ENCODE results near the gene C5orf15. TPM values are rescaled to one million over a fixed set of nuclear protein-coding genes. Genes with fewer than 3 reads are reported as not detected.

The C5orf15 gene
- polyA plus RNA-seq (2012; rRNA removed) = 81.0 and 106 TPM in 2 replicates
- polyA plus RNA-seq (2012; cell fraction: cytosol; rRNA removed) = 99.4 and 101 TPM in 2 replicates
- polyA plus RNA-seq (2012; cell fraction: nucleus; rRNA removed) = 17.5 and 54.9 TPM in 2 replicates

DNA sequence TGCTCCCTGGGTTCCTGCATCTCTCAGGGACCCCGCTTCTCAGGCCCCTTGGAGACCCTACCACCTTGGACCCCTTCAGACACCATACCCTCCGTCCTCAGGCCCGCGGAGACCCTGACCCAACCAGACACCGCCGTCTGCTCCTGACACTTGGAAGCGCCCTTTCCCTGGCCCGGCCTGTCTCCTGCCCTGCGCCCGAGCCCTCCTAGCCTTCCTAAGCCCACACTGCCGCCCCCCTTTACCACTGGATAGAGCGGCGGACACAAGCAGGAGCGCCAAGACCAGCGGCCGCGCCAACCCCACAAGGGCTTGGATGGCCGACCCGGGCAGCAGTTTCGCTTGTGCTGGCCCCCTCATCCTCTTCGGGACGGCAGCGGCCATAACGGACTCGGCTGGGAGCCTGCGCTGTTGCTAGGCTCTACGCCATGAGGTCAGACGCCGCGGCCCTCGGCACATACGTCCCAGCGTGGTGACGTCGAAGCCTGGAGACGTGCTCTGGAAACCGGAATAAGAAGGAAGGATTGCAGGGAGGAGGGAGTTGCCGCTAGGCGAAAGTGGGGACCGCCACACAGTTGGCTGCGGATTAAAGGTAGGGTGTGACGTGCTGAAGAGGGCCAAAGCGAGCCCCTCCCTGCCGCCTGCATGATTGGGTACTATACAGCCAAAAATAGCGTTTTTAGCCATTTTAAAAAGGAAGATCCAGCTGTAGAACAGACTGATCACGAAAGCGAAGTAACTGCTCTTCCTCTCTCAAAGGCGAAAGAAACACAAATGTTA is at the start of gene C5orf15:
TSS of gene C5orf15 (minus strand) at position 422 of the 777 bp plus-strand sequence. CDS start at position 381, 41 bp downstream.
- peaks cover 8 to 13% of the 10 kb centered on the region in 2 experiments; a peak in 3 of 4 replicates for H3K4me1 ChIP-seq (ENCODE audit: control insufficient read depth in 1 of 2, insufficient read depth in 2 of 2, low read depth in 1 of 2, low read length in 1 of 2)
- peak within 1 kb of the TSS; percentile 97 for H3K9ac ChIP-seq
- H3K9me3 ChIP-seq = peaks cover 2% of the 10 kb centered on the region; the same call in 1 of the 2 replicates
- H3K4me2 ChIP-seq = peak within 1 kb of the TSS; percentile 85
- H3K27me3 ChIP-seq (ENCODE audit: insufficient read depth) = no peaks in the 10 kb centered on the region
- H3K36me3 ChIP-seq (replicated peaks in 1 of 2; ENCODE audit: control insufficient read depth in 1 of 2, insufficient read depth in 2 of 2, low read length in 1 of 2) = peaks cover 17 to 35% of the 10 kb centered on the region in 2 experiments
- POLR2A ChIA-PET = no interaction called here
- H3K27ac ChIP-seq (ENCODE audit: low read depth in 2 of 2, low read length in 1 of 2) = peak within 1 kb of the TSS; percentile 83 to 90
- peak; percentile 90 for DNase-seq
- CTCF ChIA-PET = interaction anchor here (1.4 to 3.8 kb wide), 3 partner anchors 12 to 547 kb away, joined by 5 to 27 read pairs (median 7); no protein-coding TSS in a partner anchor
- H3F3A ChIP-seq (replicated peaks; ENCODE audit: insufficient read depth) = peaks cover 33% of the 10 kb centered on the region
- WGBS (ENCODE audit: low lambda C conversion rate) = under 1% methylated on average over 23 of the region's 48 CpGs
- H3K9me2 ChIP-seq = no peaks in the 10 kb centered on the region
- no peaks in the 10 kb centered on the region for H4K20me1 ChIP-seq (ENCODE audit: insufficient read depth)
- peaks cover 57% of the 10 kb centered on the region for H3K79me2 ChIP-seq (ENCODE audit: insufficient read depth)
- peak within 1 kb of the TSS; percentile 81 to 97 for H3K4me3 ChIP-seq (ENCODE audit: low read depth in 2 of 2, low read length in 1 of 2)
- peak within 1 kb of the TSS; percentile 86 for H2AFZ ChIP-seq (ENCODE audit: low read depth)
- TF ChIP-seq GABPA (IDR thresholded peaks at IDR 0.05; ENCODE audit: low read depth) (peak; percentile 54; the same call in 1 of the 2 replicates), RFX5 (IDR thresholded peaks at IDR 0.05; ENCODE audit: low read length) (peak; percentile 63), RXRA (IDR thresholded peaks at IDR 0.05; ENCODE audit: borderline replicate concordance, low read depth) (no peak), RAD21 (IDR thresholded peaks at IDR 0.05; ENCODE audit: low read length) (no peak), EP300 (IDR thresholded peaks at IDR 0.05; ENCODE audit: borderline replicate concordance in 1 of 2, low read depth in 1 of 2, low read length in 1 of 2) (no peak), RCOR1 (IDR thresholded peaks at IDR 0.05; ENCODE audit: low read length) (peak; percentile 57; the same call in 1 of the 2 replicates), SIN3A (IDR thresholded peaks at IDR 0.05; ENCODE audit: borderline replicate concordance, low read depth, low read length) (peak; percentile 58; the same call in 1 of the 2 replicates), SMC3 (IDR thresholded peaks at IDR 0.05; ENCODE audit: low read depth, low read length) (no peak), ELF1 (IDR thresholded peaks at IDR 0.05) (peak; percentile 86), JUND (IDR thresholded peaks at IDR 0.05) (no peak; the same call in 1 of the 2 replicates), CHD2 (IDR thresholded peaks at IDR 0.05; ENCODE audit: low read length, partially characterized antibody) (peak; percentile 73), YY1 (IDR thresholded peaks at IDR 0.05; ENCODE audit: low read depth) (peak; percentile 93), NFIC (IDR thresholded peaks at IDR 0.05; ENCODE audit: borderline replicate concordance) (no peak), EZH2phosphoT487 (IDR thresholded peaks at IDR 0.05; ENCODE audit: borderline replicate concordance, low read depth) (no peak), TAF1 (IDR thresholded peaks at IDR 0.05; ENCODE audit: borderline replicate concordance, low read depth, low read length) (peak; percentile 85), TEAD4 (IDR thresholded peaks at IDR 0.05; ENCODE audit: borderline replicate concordance, insufficient read depth) (no peak)
- TF ChIP-seq, protein P1, sequence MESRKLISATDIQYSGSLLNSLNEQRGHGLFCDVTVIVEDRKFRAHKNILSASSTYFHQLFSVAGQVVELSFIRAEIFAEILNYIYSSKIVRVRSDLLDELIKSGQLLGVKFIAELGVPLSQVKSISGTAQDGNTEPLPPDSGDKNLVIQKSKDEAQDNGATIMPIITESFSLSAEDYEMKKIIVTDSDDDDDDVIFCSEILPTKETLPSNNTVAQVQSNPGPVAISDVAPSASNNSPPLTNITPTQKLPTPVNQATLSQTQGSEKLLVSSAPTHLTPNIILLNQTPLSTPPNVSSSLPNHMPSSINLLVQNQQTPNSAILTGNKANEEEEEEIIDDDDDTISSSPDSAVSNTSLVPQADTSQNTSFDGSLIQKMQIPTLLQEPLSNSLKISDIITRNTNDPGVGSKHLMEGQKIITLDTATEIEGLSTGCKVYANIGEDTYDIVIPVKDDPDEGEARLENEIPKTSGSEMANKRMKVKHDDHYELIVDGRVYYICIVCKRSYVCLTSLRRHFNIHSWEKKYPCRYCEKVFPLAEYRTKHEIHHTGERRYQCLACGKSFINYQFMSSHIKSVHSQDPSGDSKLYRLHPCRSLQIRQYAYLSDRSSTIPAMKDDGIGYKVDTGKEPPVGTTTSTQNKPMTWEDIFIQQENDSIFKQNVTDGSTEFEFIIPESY (IDR thresholded peaks at IDR 0.05; ENCODE audit: borderline replicate concordance, low read depth) = no peak
- TF ChIP-seq, protein P2, sequence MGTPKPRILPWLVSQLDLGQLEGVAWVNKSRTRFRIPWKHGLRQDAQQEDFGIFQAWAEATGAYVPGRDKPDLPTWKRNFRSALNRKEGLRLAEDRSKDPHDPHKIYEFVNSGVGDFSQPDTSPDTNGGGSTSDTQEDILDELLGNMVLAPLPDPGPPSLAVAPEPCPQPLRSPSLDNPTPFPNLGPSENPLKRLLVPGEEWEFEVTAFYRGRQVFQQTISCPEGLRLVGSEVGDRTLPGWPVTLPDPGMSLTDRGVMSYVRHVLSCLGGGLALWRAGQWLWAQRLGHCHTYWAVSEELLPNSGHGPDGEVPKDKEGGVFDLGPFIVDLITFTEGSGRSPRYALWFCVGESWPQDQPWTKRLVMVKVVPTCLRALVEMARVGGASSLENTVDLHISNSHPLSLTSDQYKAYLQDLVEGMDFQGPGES (IDR thresholded peaks at IDR 0.05; ENCODE audit: low read depth, low read length) = no peak
- TF ChIP-seq, protein P3, sequence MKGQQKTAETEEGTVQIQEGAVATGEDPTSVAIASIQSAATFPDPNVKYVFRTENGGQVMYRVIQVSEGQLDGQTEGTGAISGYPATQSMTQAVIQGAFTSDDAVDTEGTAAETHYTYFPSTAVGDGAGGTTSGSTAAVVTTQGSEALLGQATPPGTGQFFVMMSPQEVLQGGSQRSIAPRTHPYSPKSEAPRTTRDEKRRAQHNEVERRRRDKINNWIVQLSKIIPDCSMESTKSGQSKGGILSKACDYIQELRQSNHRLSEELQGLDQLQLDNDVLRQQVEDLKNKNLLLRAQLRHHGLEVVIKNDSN (IDR thresholded peaks at IDR 0.05; ENCODE audit: borderline replicate concordance, low read depth) = no peak
- TF ChIP-seq, protein P4, sequence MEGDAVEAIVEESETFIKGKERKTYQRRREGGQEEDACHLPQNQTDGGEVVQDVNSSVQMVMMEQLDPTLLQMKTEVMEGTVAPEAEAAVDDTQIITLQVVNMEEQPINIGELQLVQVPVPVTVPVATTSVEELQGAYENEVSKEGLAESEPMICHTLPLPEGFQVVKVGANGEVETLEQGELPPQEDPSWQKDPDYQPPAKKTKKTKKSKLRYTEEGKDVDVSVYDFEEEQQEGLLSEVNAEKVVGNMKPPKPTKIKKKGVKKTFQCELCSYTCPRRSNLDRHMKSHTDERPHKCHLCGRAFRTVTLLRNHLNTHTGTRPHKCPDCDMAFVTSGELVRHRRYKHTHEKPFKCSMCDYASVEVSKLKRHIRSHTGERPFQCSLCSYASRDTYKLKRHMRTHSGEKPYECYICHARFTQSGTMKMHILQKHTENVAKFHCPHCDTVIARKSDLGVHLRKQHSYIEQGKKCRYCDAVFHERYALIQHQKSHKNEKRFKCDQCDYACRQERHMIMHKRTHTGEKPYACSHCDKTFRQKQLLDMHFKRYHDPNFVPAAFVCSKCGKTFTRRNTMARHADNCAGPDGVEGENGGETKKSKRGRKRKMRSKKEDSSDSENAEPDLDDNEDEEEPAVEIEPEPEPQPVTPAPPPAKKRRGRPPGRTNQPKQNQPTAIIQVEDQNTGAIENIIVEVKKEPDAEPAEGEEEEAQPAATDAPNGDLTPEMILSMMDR (IDR thresholded peaks at IDR 0.05) = peak; percentile 14; the same call in 1 of the 2 replicates
- TF ChIP-seq, protein P5, sequence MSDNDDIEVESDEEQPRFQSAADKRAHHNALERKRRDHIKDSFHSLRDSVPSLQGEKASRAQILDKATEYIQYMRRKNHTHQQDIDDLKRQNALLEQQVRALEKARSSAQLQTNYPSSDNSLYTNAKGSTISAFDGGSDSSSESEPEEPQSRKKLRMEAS (IDR thresholded peaks at IDR 0.05; ENCODE audit: low read depth) = peak; percentile 1; the same call in 1 of the 2 replicates
- TF ChIP-seq, protein P6, sequence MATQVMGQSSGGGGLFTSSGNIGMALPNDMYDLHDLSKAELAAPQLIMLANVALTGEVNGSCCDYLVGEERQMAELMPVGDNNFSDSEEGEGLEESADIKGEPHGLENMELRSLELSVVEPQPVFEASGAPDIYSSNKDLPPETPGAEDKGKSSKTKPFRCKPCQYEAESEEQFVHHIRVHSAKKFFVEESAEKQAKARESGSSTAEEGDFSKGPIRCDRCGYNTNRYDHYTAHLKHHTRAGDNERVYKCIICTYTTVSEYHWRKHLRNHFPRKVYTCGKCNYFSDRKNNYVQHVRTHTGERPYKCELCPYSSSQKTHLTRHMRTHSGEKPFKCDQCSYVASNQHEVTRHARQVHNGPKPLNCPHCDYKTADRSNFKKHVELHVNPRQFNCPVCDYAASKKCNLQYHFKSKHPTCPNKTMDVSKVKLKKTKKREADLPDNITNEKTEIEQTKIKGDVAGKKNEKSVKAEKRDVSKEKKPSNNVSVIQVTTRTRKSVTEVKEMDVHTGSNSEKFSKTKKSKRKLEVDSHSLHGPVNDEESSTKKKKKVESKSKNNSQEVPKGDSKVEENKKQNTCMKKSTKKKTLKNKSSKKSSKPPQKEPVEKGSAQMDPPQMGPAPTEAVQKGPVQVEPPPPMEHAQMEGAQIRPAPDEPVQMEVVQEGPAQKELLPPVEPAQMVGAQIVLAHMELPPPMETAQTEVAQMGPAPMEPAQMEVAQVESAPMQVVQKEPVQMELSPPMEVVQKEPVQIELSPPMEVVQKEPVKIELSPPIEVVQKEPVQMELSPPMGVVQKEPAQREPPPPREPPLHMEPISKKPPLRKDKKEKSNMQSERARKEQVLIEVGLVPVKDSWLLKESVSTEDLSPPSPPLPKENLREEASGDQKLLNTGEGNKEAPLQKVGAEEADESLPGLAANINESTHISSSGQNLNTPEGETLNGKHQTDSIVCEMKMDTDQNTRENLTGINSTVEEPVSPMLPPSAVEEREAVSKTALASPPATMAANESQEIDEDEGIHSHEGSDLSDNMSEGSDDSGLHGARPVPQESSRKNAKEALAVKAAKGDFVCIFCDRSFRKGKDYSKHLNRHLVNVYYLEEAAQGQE (IDR thresholded peaks at IDR 0.05; ENCODE audit: low read depth, low read length) = no peak

Measured in SK-N-SH (cell line).